IMR-90 (cell line): ENCODE data around the gene NR1I2. TPM values are rescaled to one million over a fixed set of nuclear protein-coding genes. Genes with fewer than 3 reads are reported as not detected.

Source experiments
- ATAC-seq: fragments of 200-7000 bp; cut with Tn5 transposase; 2 replicates; pipeline ENCODE4 v1.9.1; 2020; ENCODE audit warnings: low read depth, mild to moderate bottlenecking, moderate library complexity
- BruUV-seq: library from RNA; stranded (reverse); fragments of 400-500 nt; replicated peaks from 2 replicates; lab custom pipeline; 2021; lab: Mats Ljungman, UMichigan
- CTCF ChIA-PET: fragments of 300-600 bp; formaldehyde crosslinking; extraction: SDS; loops from one replicate; lab custom pipeline; 2021; ENCODE audit warnings: antibody characterized with exemption; lab: Yijun Ruan, JAX
- POLR2A ChIA-PET: fragments of 300-600 bp; sonication (Branson Sonifier 250); formaldehyde crosslinking; loops from one replicate; lab custom pipeline; 2022; ENCODE audit warnings: antibody characterized with exemption; ENCODE audit not compliant: unreplicated experiment; lab: Charles Lee
- DNase-seq: peaks from one replicate; pipeline ENCODE4 v3.0.0; 2013
- H2AFZ ChIP-seq: replicated peaks from 2 replicates; pipeline ENCODE3; 2013; ENCODE audit warnings: low read length, mild to moderate bottlenecking; ENCODE audit not compliant: poor library complexity
- H2AK5ac ChIP-seq: 2 replicates; pipeline ENCODE4 v1.6.1; 2013; ENCODE audit warnings: low read depth, low read length, inconsistent platforms
- H2AK9ac ChIP-seq: replicated peaks from 2 replicates; pipeline ENCODE3; 2013; ENCODE audit warnings: mild to moderate bottlenecking, low read depth, low read length, moderate library complexity; ENCODE audit not compliant: poor library complexity
- H2BK120ac ChIP-seq: 2 replicates; pipeline ENCODE4 v1.6.1; 2013; ENCODE audit warnings: low read depth, low read length, inconsistent platforms
- H2BK15ac ChIP-seq: 3 replicates; pipeline ENCODE4 v1.6.1; 2013; ENCODE audit warnings: low read depth, low read length, inconsistent platforms
- H2BK20ac ChIP-seq: 2 replicates; pipeline ENCODE4 v1.6.1; 2013; ENCODE audit warnings: low read depth, mild to moderate bottlenecking, inconsistent platforms, low read length, moderate library complexity
- H2BK5ac ChIP-seq: 2 replicates; pipeline ENCODE4 v1.6.1; 2013; ENCODE audit warnings: mild to moderate bottlenecking, low read depth, low read length, inconsistent platforms; ENCODE audit not compliant: poor library complexity, severe bottlenecking
- H3K14ac ChIP-seq: replicated peaks from 2 replicates; pipeline ENCODE4 v1.6.1; 2013; ENCODE audit warnings: low read depth, low read length, inconsistent platforms
- H3K18ac ChIP-seq: 2 replicates; pipeline ENCODE4 v1.6.1; 2013; ENCODE audit warnings: low read depth, low read length, control low read depth
- H3K23ac ChIP-seq: 2 replicates; pipeline ENCODE4 v1.6.1; 2013; ENCODE audit warnings: low read depth, low read length, inconsistent platforms
- H3K27ac ChIP-seq: 2 replicates; pipeline ENCODE4 v1.5.1; 2013; ENCODE audit warnings: mild to moderate bottlenecking, control low read depth, low read length; ENCODE audit not compliant: insufficient read depth
- H3K27me3 ChIP-seq: 2 replicates; pipeline ENCODE4 v1.6.1; 2013; ENCODE audit warnings: low read length; ENCODE audit not compliant: control insufficient read depth, insufficient read depth
- H3K36me3 ChIP-seq: 2 replicates; pipeline ENCODE4 v1.6.1; 2013; ENCODE audit warnings: low read length, mixed read lengths; ENCODE audit not compliant: control insufficient read depth, insufficient read depth
- H3K4ac ChIP-seq: 2 replicates; pipeline ENCODE4 v1.6.1; 2013; ENCODE audit warnings: low read depth, low read length, inconsistent platforms
- H3K4me1 ChIP-seq: 2 replicates; pipeline ENCODE4 v1.6.1; 2013; ENCODE audit warnings: low read length, mixed read lengths; ENCODE audit not compliant: control insufficient read depth, insufficient read depth
- H3K4me2 ChIP-seq: 2 replicates; pipeline ENCODE4 v1.6.1; 2013; ENCODE audit warnings: low read depth, mild to moderate bottlenecking, control low read depth, low read length, moderate library complexity
- H3K4me3 ChIP-seq: 2 replicates; pipeline ENCODE4 v1.5.1; 2013; ENCODE audit warnings: low read depth, mild to moderate bottlenecking, control low read depth, low read length, moderate library complexity; ENCODE audit not compliant: insufficient read depth
- H3K56ac ChIP-seq: 2 replicates; pipeline ENCODE4 v1.6.1; 2013; ENCODE audit warnings: low read length, inconsistent platforms; ENCODE audit not compliant: insufficient read depth; ENCODE audit errors: extremely low read depth
- H3K79me1 ChIP-seq, 2 experiments: 2 replicates each; pipeline ENCODE4 v1.6.1; 2013; ENCODE audit warnings: low read length in 2 of 2, inconsistent platforms in 1 of 2, low read depth in 1 of 2
- H3K9ac ChIP-seq: 2 replicates; pipeline ENCODE4 v1.6.1; 2013; ENCODE audit warnings: low read depth, low read length, control low read depth
- H3K9me1 ChIP-seq: 2 replicates; pipeline ENCODE4 v1.6.1; 2013; ENCODE audit warnings: low read length, inconsistent platforms; ENCODE audit not compliant: insufficient read depth
- H3K9me3 ChIP-seq: 2 replicates; pipeline ENCODE4 v1.6.1; 2013; ENCODE audit warnings: low read length; ENCODE audit not compliant: control insufficient read depth, insufficient read depth
- H4K20me1 ChIP-seq: 2 replicates; pipeline ENCODE4 v1.6.1; 2013; ENCODE audit warnings: low read length, inconsistent platforms; ENCODE audit not compliant: insufficient read depth
- H4K5ac ChIP-seq: 2 replicates; pipeline ENCODE4 v1.6.1; 2013; ENCODE audit warnings: mild to moderate bottlenecking, low read depth, low read length, control low read depth
- H4K8ac ChIP-seq, 2 experiments: 2 replicates each; pipeline ENCODE4 v1.6.1; 2013; ENCODE audit warnings: low read depth in 2 of 2, low read length in 2 of 2, control low read depth in 1 of 2, inconsistent platforms in 1 of 2
- H4K91ac ChIP-seq: 2 replicates; pipeline ENCODE4 v1.6.1; 2013; ENCODE audit warnings: low read depth, low read length, inconsistent platforms; ENCODE audit not compliant: insufficient read depth
- BHLHE40 ChIP-seq: fragments of 150-350 bp; IDR thresholded peaks from 2 replicates; pipeline ENCODE4 v1.6.1; 2016; ENCODE audit warnings: mild to moderate bottlenecking, low read depth, low read length
- CEBPB ChIP-seq: IDR thresholded peaks from 2 replicates; pipeline ENCODE4 v1.6.1; 2012; ENCODE audit warnings: low read depth, low read length, improper control_type of control experiment
- CTCF ChIP-seq: conservative IDR thresholded peaks from 2 replicates; pipeline ENCODE4 v1.5.1; 2012; ENCODE audit warnings: mild to moderate bottlenecking, low read depth, low read length, improper control_type of control experiment
- ELK1 ChIP-seq: fragments of 150-350 bp; IDR thresholded peaks from 2 replicates; pipeline ENCODE4 v1.6.1; 2016; ENCODE audit warnings: low read depth, mild to moderate bottlenecking, low read length, moderate library complexity, borderline replicate concordance
- FOS ChIP-seq: fragments of 150-350 bp; IDR thresholded peaks from 2 replicates; pipeline ENCODE4 v1.6.1; 2016; ENCODE audit warnings: low read depth, low read length
- MAZ ChIP-seq: IDR thresholded peaks from 2 replicates; pipeline ENCODE4 v1.6.1; 2012; ENCODE audit warnings: low read depth, mild to moderate bottlenecking, low read length, improper control_type of control experiment, moderate library complexity, borderline replicate concordance
- MXI1 ChIP-seq: IDR thresholded peaks from 2 replicates; pipeline ENCODE4 v1.6.1; 2012; ENCODE audit warnings: low read depth, mild to moderate bottlenecking, low read length, moderate library complexity, borderline replicate concordance
- NFE2L2 ChIP-seq: fragments of 150-350 bp; IDR thresholded peaks from 2 replicates; pipeline ENCODE4 v1.6.1; 2016; ENCODE audit warnings: low read depth, mild to moderate bottlenecking, low read length
- POLR2A ChIP-seq: IDR thresholded peaks from 2 replicates; pipeline ENCODE4 v1.6.1; 2012; ENCODE audit warnings: mild to moderate bottlenecking, low read depth, low read length
- RAD21 ChIP-seq: IDR thresholded peaks from 2 replicates; pipeline ENCODE4 v1.6.1; 2012; ENCODE audit warnings: low read length, improper control_type of control experiment
- RCOR1 ChIP-seq: IDR thresholded peaks from 2 replicates; pipeline ENCODE4 v1.6.1; 2012; ENCODE audit warnings: mild to moderate bottlenecking, low read length, improper control_type of control experiment; ENCODE audit not compliant: insufficient replicate concordance
- RFX5 ChIP-seq: IDR thresholded peaks from 2 replicates; pipeline ENCODE4 v1.8.0; 2012; ENCODE audit warnings: low read depth, mild to moderate bottlenecking, low read length, moderate library complexity
- SMC3 ChIP-seq: fragments of 150-350 bp; IDR thresholded peaks from 2 replicates; pipeline ENCODE4 v1.6.1; 2016; ENCODE audit warnings: low read depth, mild to moderate bottlenecking, antibody characterized with exemption, low read length, moderate library complexity
- USF2 ChIP-seq: fragments of 150-350 bp; IDR thresholded peaks from 2 replicates; pipeline ENCODE4 v1.6.1; 2017; ENCODE audit warnings: mild to moderate bottlenecking, antibody characterized with exemption, low read length, low read depth
- WGBS, 2 experiments: methylation state at CpG; one replicate each; pipeline versions ENCODE4 v1.1.5 to v1.1.7; 2013; ENCODE audit warnings: missing lambda C conversion rate in 2 of 2; ENCODE audit not compliant: insufficient read length in 1 of 2; ENCODE audit errors: extremely low coverage in 2 of 2; 5-methylcytosine and 5-hydroxymethylcytosine counted together
- dilution Hi-C: fragments of 300-500 bp; cut with HindIII; formaldehyde crosslinking; loops from one replicate; pipeline ENCODE4 v1.14.3; 2018; ENCODE audit warnings: low sequenced_read_pairs; ENCODE audit not compliant: unreplicated experiment
- in situ Hi-C: fragments of 300-500 bp; cut with MboI; formaldehyde crosslinking; loops from 3 replicates; pipeline ENCODE4 v1.14.3; 2019; ENCODE audit warnings: low sequenced_read_pairs, inconsistent platforms, mixed read lengths
- intact Hi-C: fragments of 100-400 bp; cut with micrococcal nuclease; formaldehyde crosslinking; loops from 2 replicates; pipeline ENCODE4 v1.10.0; 2022
- polyA plus RNA-seq, 3 experiments: library from polyadenylated mRNA; depleted of rRNA; stranded (reverse); fragments of >200 nt; gene quantifications; 2 replicates each; pipeline ENCODE4 v1.2.3, GENCODE V29; 2012; ENCODE audit warnings: low replicate concordance in 1 of 3
- total RNA-seq: library from RNA; depleted of rRNA; stranded (reverse); fragments of >200 nt; gene quantifications from 2 replicates; pipeline ENCODE4 v1.2.3, GENCODE V29; 2012

The NR1I2 gene
- total and polyA plus RNA-seq, 2 of the 4 experiments (the other 2 are of a cell fraction), result not detected

- no peak overlapping the region for H2BK20ac ChIP-seq
- no peak overlapping the region for H2BK120ac ChIP-seq
- H3K18ac ChIP-seq, result no peak overlapping the region
- no peaks in the 10 kb centered on the region for H4K20me1 ChIP-seq
- in situ Hi-C loops (no loop called here), dilution Hi-C loops (no loop called here), intact Hi-C loops (no loop called here)
- no peak overlapping the region for H2AK9ac ChIP-seq
- no peak overlapping the region for H3K27ac ChIP-seq
- no peak overlapping the region for H3K56ac ChIP-seq
- H3K9me3 ChIP-seq, result no peaks in the 10 kb centered on the region; the same call in 1 of the 2 replicates
- no peak overlapping the region for H2AK5ac ChIP-seq
- ChIA-PET CTCF (no interaction called here), POLR2A (no interaction called here)
- H3K14ac ChIP-seq, result no peak overlapping the region
- no peak overlapping the region for H3K4ac ChIP-seq
- H3K36me3 ChIP-seq, result no peaks in the 10 kb centered on the region
- no peak overlapping the region for H2BK15ac ChIP-seq
- no peak overlapping the region for H4K91ac ChIP-seq
- no peaks in the 10 kb centered on the region for H3K79me1 ChIP-seq
- H2AFZ ChIP-seq, result no peak overlapping the region
- H3K9ac ChIP-seq, result no peak overlapping the region
- no peak overlapping the region for H3K4me3 ChIP-seq
- H3K4me2 ChIP-seq, result no peak overlapping the region
- no peak overlapping the region for H4K5ac ChIP-seq
- BruUV-seq, result no TSS peak
- DNase-seq (no peak), ATAC-seq (no peak)
- H3K23ac ChIP-seq, result no peak overlapping the region
- no CpG with 5 or more reads among the region's 1 CpG for whole genome bisulfite sequencing, 2 experiments
- H3K9me1 ChIP-seq, result no peaks in the 10 kb centered on the region
- TF ChIP-seq RCOR1, result no peak
- no peak for TF ChIP-seq MXI1
- no peak for TF ChIP-seq RAD21
- TF ChIP-seq ELK1, result no peak
- no peak for TF ChIP-seq POLR2A
- TF ChIP-seq MAZ, result no peak
- no peak for TF ChIP-seq CTCF
- no peak for TF ChIP-seq NFE2L2
- no peak for TF ChIP-seq USF2
- TF ChIP-seq BHLHE40, result no peak
- TF ChIP-seq RFX5, result no peak
- no peak for TF ChIP-seq CEBPB
- no peak for TF ChIP-seq FOS
- no peak for TF ChIP-seq SMC3
- H3K4me1 ChIP-seq, result no peaks in the 10 kb centered on the region
- H3K27me3 ChIP-seq, result no peaks in the 10 kb centered on the region; the same call in 1 of the 2 replicates
- H2BK5ac ChIP-seq, result no peak overlapping the region
- H4K8ac ChIP-seq, result no peak overlapping the region
These were observed 5.6 kb upstream of the NR1I2 start for GRCh38 chr3:119776304-119776703.
